K562 (cell line): ENCODE measurements around the gene SLC16A5. TPM values are rescaled to one million over a fixed set of nuclear protein-coding genes. Genes with fewer than 3 reads are reported as not detected.

Source experiments
- ATAC-seq: fragments of 200-7000 bp; cut with Tn5 transposase; 3 replicates; pipeline ENCODE4 v1.9.1; 2020; ENCODE audit warnings: moderate library complexity
- BruUV-seq: library from RNA; stranded (reverse); fragments of 400-500 nt; replicated peaks from 2 replicates; lab custom pipeline; 2021; lab: Mats Ljungman, UMichigan
- CTCF ChIA-PET: fragments of 300-600 bp; formaldehyde crosslinking; extraction: SDS; loops from one replicate; lab custom pipeline; 2021; ENCODE audit warnings: low intra/inter-chr PET ratio; lab: Yijun Ruan, JAX
- POLR2A ChIA-PET: fragments of 300-600, 350-650 bp; sonication (Branson Sonifier 250); formaldehyde crosslinking; extraction: SDS; loops from one replicate; lab custom pipeline; 2021; ENCODE audit warnings: antibody characterized with exemption, inconsistent platforms; lab: Yijun Ruan, JAX
- DNase-seq, 4 experiments: peaks; one replicate each; pipeline versions ENCODE4 v3.0.0 to v3.0.0-alpha.2; 2011 to 2018; ENCODE audit warnings: low spot score in 3 of 4, mixed read lengths in 3 of 4; ENCODE audit errors: extremely low read depth in 1 of 4
- FAIRE-seq: peaks from 2 replicates; lab custom pipeline; 2011; peaks lifted over from hg19 to GRCh38; lab: Jason Lieb, UNC
- H2AFZ ChIP-seq: 2 replicates; pipeline ENCODE4 v1.6.0; 2011; ENCODE audit warnings: low read depth, low read length, control low read depth, inconsistent platforms
- H3K27ac ChIP-seq: fragments of 200-600 bp; 3 replicates; pipeline ENCODE4 v1.8.0; 2011; ENCODE audit warnings: low read depth, mild to moderate bottlenecking, control low read depth, inconsistent platforms, low read length, moderate library complexity, mixed read lengths; ENCODE audit errors: extremely low read depth
- H3K27me3 ChIP-seq, 2 experiments: fragments of 300-600 bp in 1 of 2; 2 replicates in 1 of 2; 3 replicates in 1 of 2; pipeline versions ENCODE4 v1.6.0 to v1.8.0; 2011; ENCODE audit warnings: inconsistent platforms in 2 of 2, low read length in 2 of 2, mild to moderate bottlenecking in 1 of 2, mixed read lengths in 1 of 2, moderate library complexity in 1 of 2; ENCODE audit not compliant: control insufficient read depth in 2 of 2, insufficient read depth in 2 of 2
- H3K36me3 ChIP-seq: fragments of 300-600 bp; 3 replicates; pipeline ENCODE4 v1.8.0; 2011; ENCODE audit warnings: mild to moderate bottlenecking, low read length, inconsistent platforms; ENCODE audit not compliant: control insufficient read depth, insufficient read depth
- H3K4me1 ChIP-seq, 2 experiments: fragments of 200-600 bp in 1 of 2; replicated peaks in 1 of 2; 2 replicates in 1 of 2; 3 replicates in 1 of 2; pipeline versions ENCODE4 v1.5.1 to v1.8.0; 2011; ENCODE audit warnings: inconsistent platforms in 2 of 2, low read length in 2 of 2, mild to moderate bottlenecking in 1 of 2, mixed read lengths in 1 of 2, moderate library complexity in 1 of 2; ENCODE audit not compliant: control insufficient read depth in 2 of 2, insufficient read depth in 2 of 2
- H3K4me2 ChIP-seq: 2 replicates; pipeline ENCODE4 v1.6.1; 2011; ENCODE audit warnings: low read length, control low read depth, inconsistent platforms, mixed read lengths; ENCODE audit not compliant: insufficient read depth
- H3K4me3 ChIP-seq: fragments of 200-600 bp; sonication (generic), shearing (Covaris generic); 2 replicates; pipeline ENCODE4 v1.5.1; 2016; ENCODE audit warnings: control low read depth, inconsistent platforms
- H3K79me2 ChIP-seq: fragments of 200-600 bp; 3 replicates; pipeline ENCODE4 v1.8.0; 2011; ENCODE audit warnings: low read length, inconsistent platforms; ENCODE audit not compliant: control insufficient read depth, insufficient read depth
- H3K9ac ChIP-seq, 2 experiments: 2 replicates each; pipeline versions ENCODE4 v1.6.0 to v1.6.1; 2011; ENCODE audit warnings: low read depth in 2 of 2, low read length in 2 of 2, control low read depth in 1 of 2, inconsistent platforms in 1 of 2, mild to moderate bottlenecking in 1 of 2, mixed read lengths in 1 of 2; ENCODE audit not compliant: insufficient read depth in 1 of 2
- H3K9me1 ChIP-seq: one replicate; pipeline ENCODE4 v1.6.0; 2011; ENCODE audit warnings: inconsistent platforms, mild to moderate bottlenecking, low read length, moderate library complexity; ENCODE audit not compliant: control insufficient read depth, insufficient read depth
- H3K9me3 ChIP-seq: replicated peaks from 2 replicates; pipeline ENCODE4 v1.5.1; 2011; ENCODE audit warnings: low read depth, low read length, inconsistent platforms; ENCODE audit not compliant: control insufficient read depth, insufficient read depth
- H4K20me1 ChIP-seq: replicated peaks from 2 replicates; pipeline ENCODE4 v1.6.1; 2011; ENCODE audit warnings: low read length, inconsistent platforms, mixed read lengths; ENCODE audit not compliant: control insufficient read depth, insufficient read depth
- CBFA2T2 ChIP-seq: fragments of 450-650 bp; conservative IDR thresholded peaks from 2 replicates; pipeline ENCODE4 v1.6.1; 2017; ENCODE audit warnings: mild to moderate bottlenecking
- CBX5 ChIP-seq: IDR thresholded peaks from 2 replicates; pipeline ENCODE4 v1.6.1; 2014; ENCODE audit warnings: low read depth, borderline replicate concordance
- ELK1 ChIP-seq: sonication (generic); formaldehyde crosslinking; IDR thresholded peaks from 2 replicates; pipeline ENCODE4 v1.8.1; 2022; ENCODE audit warnings: missing genetic modification reagents
- HMGN3 ChIP-seq: IDR thresholded peaks from 2 replicates; pipeline ENCODE4 v1.6.1; 2011; ENCODE audit warnings: borderline replicate concordance, low read depth, mild to moderate bottlenecking, mixed read lengths, low read length; ENCODE audit not compliant: insufficient read length; ENCODE audit errors: extremely low read depth
- HOXB6 ChIP-seq: fragments of 250-450 bp; sonication (Bioruptor Pico); IDR thresholded peaks from 2 replicates; pipeline ENCODE4 v1.5.1; 2022; ENCODE audit warnings: mild to moderate bottlenecking, borderline replicate concordance
- MXD1 ChIP-seq: fragments of 250-450 bp; sonication (Bioruptor Pico); IDR thresholded peaks from 2 replicates; pipeline ENCODE4 v1.8.0; 2021; ENCODE audit warnings: borderline replicate concordance, mild to moderate bottlenecking, moderate library complexity; ENCODE audit not compliant: poor library complexity, severe bottlenecking
- NFE2 ChIP-seq: IDR thresholded peaks from 2 replicates; pipeline ENCODE4 v1.6.1; 2014; ENCODE audit warnings: antibody characterized with exemption, low read depth
- POLR2AphosphoS5 ChIP-seq: IDR thresholded peaks from 2 replicates; pipeline ENCODE4 v1.6.1; 2011; ENCODE audit warnings: mild to moderate bottlenecking, low read depth, low read length, moderate library complexity; ENCODE audit not compliant: control insufficient read depth, insufficient read depth
- SPI1 ChIP-seq: IDR thresholded peaks from 2 replicates; pipeline ENCODE4 v1.6.1; 2011; ENCODE audit warnings: low read depth, low read length, control low read depth, borderline replicate concordance
- ZNF766 ChIP-seq: fragments of 200-800 bp; sonication (Bioruptor generic); conservative IDR thresholded peaks from 2 replicates; pipeline ENCODE4 v1.6.1; 2016; ENCODE audit warnings: missing genetic modification characterization, missing compliant biosample characterization
- ZNF780A ChIP-seq: fragments of 250-450 bp; sonication (Bioruptor Pico); IDR thresholded peaks from 2 replicates; pipeline ENCODE4 v1.5.0; 2021; ENCODE audit warnings: mild to moderate bottlenecking
- ZNF79 ChIP-seq: fragments of 250-450 bp; sonication (Bioruptor Pico); IDR thresholded peaks from 2 replicates; pipeline ENCODE4 v1.4.0; 2020; ENCODE audit warnings: low read depth, mild to moderate bottlenecking, moderate library complexity
- WGBS: fragments of 100-300 bp; shearing (Covaris generic); methylation state at CpG from one replicate; pipeline ENCODE4 v1.1.6; 2016; ENCODE audit warnings: low coverage, mixed read lengths; ENCODE audit not compliant: insufficient coverage; ENCODE audit errors: missing lambda C conversion rate; 5-methylcytosine and 5-hydroxymethylcytosine counted together
- in situ Hi-C: fragments of 300-500 bp; cut with MboI; formaldehyde crosslinking; loops from 4 replicates; pipeline ENCODE4 v1.15.0; 2018; ENCODE audit warnings: inconsistent platforms, mixed read lengths
- intact Hi-C: fragments of 100-400 bp; cut with micrococcal nuclease; formaldehyde crosslinking; loops from 2 replicates; pipeline ENCODE4 v1.14.2; 2022
- polyA plus RNA-seq, 8 experiments: library from polyadenylated mRNA; depleted of rRNA in 4 of 8; stranded (reverse) in 5 of 8; unstranded in 3 of 8; fragments of >200 nt; fragmentation: Nextera tagmentation in 2 of 8; fragmentation: Illumina TruSeq in 1 of 8; extraction: Ambion mirVana in 2 of 8; extraction: Trizol in 1 of 8; gene quantifications; 2 replicates each; pipeline versions ENCODE4 v1.2.1 to v1.2.3, GENCODE V29; 2011 to 2014; ENCODE audit warnings: inconsistent platforms in 1 of 8, missing spikeins in 1 of 8
- total RNA-seq, 7 experiments: library from RNA; depleted of rRNA in 6 of 7; stranded (reverse); fragments of >200 nt in 6 of 7; fragmentation: Illumina TruSeq in 2 of 7; extraction: Trizol in 2 of 7; gene quantifications; 2 replicates each; pipeline versions ENCODE4 v1.2.1 to v1.2.3, GENCODE V29; 2011 to 2021; ENCODE audit warnings: low replicate concordance in 1 of 7

The SLC16A5 gene
- total and polyA plus RNA-seq, 9 of the 15 experiments (the other 6 are each of a cell fraction or from before 2014, with no cell fraction given) = 0.06 to 2.6 (median 0.91) TPM

GRCh38 chr17:75102385-75102821 lies 14.6 kb downstream of the SLC16A5 start (continued):
- TF ChIP-seq NFE2 = no peak
- TF ChIP-seq CBFA2T2 = no peak
- TF ChIP-seq, all 486 proteins: peak for 46

DNA sequence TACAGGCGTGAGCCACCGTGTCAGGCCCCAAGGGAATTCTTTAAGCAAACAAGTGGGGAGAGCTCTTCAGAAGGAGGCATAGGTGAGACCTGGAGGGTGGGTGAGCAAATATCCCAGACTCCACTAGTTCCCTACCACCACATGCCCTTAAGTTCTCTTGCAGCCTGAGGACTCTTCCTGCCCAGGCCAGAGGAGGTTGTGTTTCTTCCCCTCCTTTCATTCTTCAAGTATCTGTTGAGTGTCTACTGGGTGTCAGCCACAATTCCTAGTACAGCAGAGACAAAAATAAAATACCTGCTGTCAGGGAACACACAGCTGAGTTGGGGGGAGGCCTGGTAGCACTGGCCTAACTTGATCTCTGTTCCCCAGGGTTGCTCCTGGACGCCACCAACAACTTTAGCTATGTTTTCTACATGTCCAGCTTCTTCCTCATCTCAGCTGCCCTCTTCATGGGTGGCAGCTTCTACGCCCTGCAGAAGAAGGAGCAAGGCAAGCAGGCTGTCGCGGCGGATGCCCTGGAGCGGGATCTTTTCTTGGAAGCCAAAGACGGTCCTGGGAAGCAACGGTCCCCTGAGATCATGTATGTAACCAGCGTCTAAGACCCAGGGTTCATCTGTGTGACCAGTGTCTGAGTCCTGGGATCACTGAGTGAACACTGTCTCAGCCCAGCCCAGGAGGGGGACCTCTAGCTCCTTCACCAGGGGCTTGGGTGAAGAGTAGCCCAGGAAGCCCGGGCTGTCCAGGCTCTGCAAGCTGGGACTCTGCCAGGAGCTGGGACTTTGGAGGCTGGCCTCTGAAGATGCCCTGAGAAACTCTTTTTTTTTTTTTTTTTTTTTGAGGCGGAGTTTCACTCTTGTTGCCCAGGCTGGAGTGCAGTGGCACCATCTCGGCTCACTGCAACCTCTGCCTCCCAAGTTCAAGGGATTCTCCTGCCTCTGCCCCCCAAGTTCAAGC lies 16.1 kb downstream of the SLC16A5 start:
- WGBS = 59% methylated on average over 14 of the region's 14 CpGs
- H3K27ac ChIP-seq = no peak overlapping the region

More for the DNA sequence above, 16.1 kb downstream of the SLC16A5 start:
- TF ChIP-seq SPI1 (no peak), HMGN3 (no peak), HOXB6 (CRISPR knock-in tag) (no peak), ZNF780A (CRISPR knock-in tag) (no peak), CBX5 (no peak), ELK1 (CRISPR knock-in tag) (no peak), ZNF766 (no peak), POLR2AphosphoS5 (no peak), ZNF79 (CRISPR knock-in tag) (no peak), MXD1 (CRISPR knock-in tag) (no peak)
- Histone ChIP-seq H3K79me2 (no peaks in the 10 kb centered on the region), H3K36me3 (no peaks in the 10 kb centered on the region), H3K9me3 (no peaks in the 10 kb centered on the region), H3K9me1 (no peaks in the 10 kb centered on the region), H4K20me1 (no peaks in the 10 kb centered on the region), H3K4me3 (no peak overlapping the region), H3K27me3 (no peaks in the 10 kb centered on the region), H3K4me1 (peaks cover 5 to 21% of the 10 kb centered on the region in 2 experiments; a peak in 4 of 5 replicates), H3K9ac (peak overlapping the region in 1 of 2 experiments; percentile 30; a peak in 1 of 4 replicates), H3K4me2 (no peak overlapping the region), H2AFZ (no peak overlapping the region)
- intact Hi-C loops = no loop called here
- ChIA-PET CTCF (interaction anchor here (0.7 kb wide), 1 partner anchor 13 kb away, joined by 3 read pairs; no protein-coding TSS in a partner anchor), POLR2A (interaction anchor here (0.7 to 1.0 kb wide), 6 partner anchors 9 to 64 kb away, joined by 3 to 4 read pairs (median 3); no protein-coding TSS in a partner anchor)
- no TSS peak for BruUV-seq
- no peak for DNase-seq
- FAIRE-seq = no peak
- no peak; the same call in 2 of the 3 replicates for ATAC-seq
- in situ Hi-C loops = no loop called here
